ENCODE measurements around the gene HEXB. TPM values are rescaled to one million over a fixed set of nuclear protein-coding genes. Genes with fewer than 3 reads are reported as not detected.
"Not testable (repeated sequence)": the region's sequence is repeated elsewhere in the genome, so short reads cannot be mapped to it uniquely, and the experiment has no call there.

The HEXB gene
- total RNA-seq, 1 experiment from 2014 or later, result 450 TPM

- no peak for DNase-seq (ENCODE audit: low spot score)
Measured at GRCh38 chr5:74738406-74738805, 53.4 kb downstream of the HEXB start.

- DNase-seq (ENCODE audit: low spot score), result not testable (repeated sequence)
Measured at GRCh38 chr5:74748742-74749141, 63.7 kb downstream of the HEXB start.

- peak; percentile 67 for DNase-seq (ENCODE audit: low spot score)
Measured at GRCh38 chr5:74761241-74761640, 76.2 kb downstream of the HEXB start.

GRCh38 chr5:74762599-74762998, 77.6 kb downstream of the HEXB start:
- peak; percentile 99 for DNase-seq (ENCODE audit: low spot score)

- no peak for DNase-seq (ENCODE audit: low spot score)
Measured at GRCh38 chr5:74763504-74763903, 78.5 kb downstream of the HEXB start.

GRCh38 chr5:74765201-74765600, 80.2 kb downstream of the HEXB start:
- DNase-seq (ENCODE audit: low spot score), result no peak

- DNase-seq (ENCODE audit: low spot score), result no peak
Measured at GRCh38 chr5:74765929-74766328, 80.9 kb downstream of the HEXB start.

- DNase-seq (ENCODE audit: low spot score), result peak; percentile 48
Measured at GRCh38 chr5:74766418-74766848, 81.4 kb downstream of the HEXB start.

- DNase-seq (ENCODE audit: low spot score), result peak; percentile 92
Measured at GRCh38 chr5:74766849-74767578, 82.0 kb downstream of the HEXB start, which contains the start of the genes GFM2 and NSA2. TSS of gene GFM2 (minus strand) at chr5:74767117. CDS start at chr5:74763742, 3,375 bp downstream. TSS of gene NSA2 (plus strand) at chr5:74767249. CDS start at chr5:74767361, 112 bp downstream.

GRCh38 chr5:74767579-74767913, 82.5 kb downstream of the HEXB start:
- no peak for DNase-seq (ENCODE audit: low spot score)

Other genes starting within 250 kb of the HEXB start
- gene ENC1, start 44.5 kb upstream of the HEXB start, total RNA-seq (2014; rRNA removed; shearing (Covaris generic)), result 26.2 and 28.3 TPM in 2 replicates
- 99.2 and 103 TPM in 2 replicates for gene GFM2, start 81.9 kb downstream of the HEXB start, total RNA-seq (2014; rRNA removed; shearing (Covaris generic))
- gene NSA2, start 82.0 kb downstream of the HEXB start, total RNA-seq (2014; rRNA removed; shearing (Covaris generic)), result 199 and 320 TPM in 2 replicates
- gene FAM169A, start 181.2 kb downstream of the HEXB start, total RNA-seq (2014; rRNA removed; shearing (Covaris generic)), result 28.3 and 33.0 TPM in 2 replicates